ENCODE measurements around the gene USP19.

USP19 gene

DNA sequence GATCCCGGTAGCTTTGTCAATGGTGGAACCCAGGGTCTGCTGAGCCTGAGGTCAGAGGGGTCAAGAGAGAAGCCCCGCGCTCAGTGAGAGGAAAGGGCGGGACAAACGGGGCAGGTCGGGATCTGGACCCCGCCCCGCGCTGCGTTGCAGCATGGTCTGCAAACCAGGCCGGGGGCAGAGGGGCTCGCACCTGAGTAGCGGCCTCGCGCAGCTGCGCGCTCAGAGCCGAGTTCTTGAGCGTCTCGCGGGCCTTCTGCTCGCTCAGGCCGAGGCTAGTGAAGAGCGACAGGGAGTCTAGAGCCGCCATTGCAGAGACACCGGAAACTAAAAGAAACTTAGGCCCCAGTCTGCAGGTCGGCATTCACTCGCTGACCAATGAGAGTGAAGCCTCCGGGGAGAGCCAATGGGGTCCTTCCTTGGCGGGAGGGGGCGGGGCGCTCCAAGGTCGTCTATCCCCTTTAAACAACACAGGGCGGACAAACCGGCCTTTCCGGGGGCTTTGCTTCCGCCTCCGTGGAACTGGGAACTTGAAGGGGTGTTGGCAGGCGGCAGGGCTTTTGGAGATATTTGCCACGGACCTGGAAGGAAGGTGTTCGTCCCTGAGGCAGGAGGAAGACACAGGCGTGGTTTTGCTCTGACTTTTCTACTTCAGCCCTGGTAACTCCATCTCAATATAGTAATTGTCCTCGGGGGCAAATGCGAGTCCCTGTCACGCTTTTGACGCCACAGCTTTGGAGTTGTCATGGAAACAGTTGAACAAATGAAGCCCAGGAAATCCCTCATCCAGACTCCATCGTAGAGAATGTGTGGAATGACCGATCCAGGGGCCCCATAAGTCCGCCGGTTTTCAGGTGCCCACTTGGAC lies 16.0 kb downstream of the USP19 start, which contains the start of gene QARS1:
QARS1 (minus strand) TSS at position 331 of the 865 bp plus-strand sequence; CDS start at position 307, 24 bp downstream.
- peak; percentile 94 for DNase-seq (ENCODE audit: low read depth)
- peak within 1 kb of the TSS; percentile 97 for H3K4me3 ChIP-seq (ENCODE audit: low read depth, low read length)
- TF ChIP-seq, protein P1, sequence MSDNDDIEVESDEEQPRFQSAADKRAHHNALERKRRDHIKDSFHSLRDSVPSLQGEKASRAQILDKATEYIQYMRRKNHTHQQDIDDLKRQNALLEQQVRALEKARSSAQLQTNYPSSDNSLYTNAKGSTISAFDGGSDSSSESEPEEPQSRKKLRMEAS (IDR thresholded peaks at IDR 0.05; ENCODE audit: low read depth, low read length) = peak; percentile 65
- TF ChIP-seq MYC (IDR thresholded peaks at IDR 0.05; ENCODE audit: low read depth, low read length) (peak; percentile 85), POLR2A (IDR thresholded peaks at IDR 0.05; ENCODE audit: extremely low read depth, insufficient read length) (peak; percentile 74)
- TF ChIP-seq, protein P2, sequence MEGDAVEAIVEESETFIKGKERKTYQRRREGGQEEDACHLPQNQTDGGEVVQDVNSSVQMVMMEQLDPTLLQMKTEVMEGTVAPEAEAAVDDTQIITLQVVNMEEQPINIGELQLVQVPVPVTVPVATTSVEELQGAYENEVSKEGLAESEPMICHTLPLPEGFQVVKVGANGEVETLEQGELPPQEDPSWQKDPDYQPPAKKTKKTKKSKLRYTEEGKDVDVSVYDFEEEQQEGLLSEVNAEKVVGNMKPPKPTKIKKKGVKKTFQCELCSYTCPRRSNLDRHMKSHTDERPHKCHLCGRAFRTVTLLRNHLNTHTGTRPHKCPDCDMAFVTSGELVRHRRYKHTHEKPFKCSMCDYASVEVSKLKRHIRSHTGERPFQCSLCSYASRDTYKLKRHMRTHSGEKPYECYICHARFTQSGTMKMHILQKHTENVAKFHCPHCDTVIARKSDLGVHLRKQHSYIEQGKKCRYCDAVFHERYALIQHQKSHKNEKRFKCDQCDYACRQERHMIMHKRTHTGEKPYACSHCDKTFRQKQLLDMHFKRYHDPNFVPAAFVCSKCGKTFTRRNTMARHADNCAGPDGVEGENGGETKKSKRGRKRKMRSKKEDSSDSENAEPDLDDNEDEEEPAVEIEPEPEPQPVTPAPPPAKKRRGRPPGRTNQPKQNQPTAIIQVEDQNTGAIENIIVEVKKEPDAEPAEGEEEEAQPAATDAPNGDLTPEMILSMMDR (IDR thresholded peaks at IDR 0.05; ENCODE audit: low read depth, low read length) = no peak

DNA sequence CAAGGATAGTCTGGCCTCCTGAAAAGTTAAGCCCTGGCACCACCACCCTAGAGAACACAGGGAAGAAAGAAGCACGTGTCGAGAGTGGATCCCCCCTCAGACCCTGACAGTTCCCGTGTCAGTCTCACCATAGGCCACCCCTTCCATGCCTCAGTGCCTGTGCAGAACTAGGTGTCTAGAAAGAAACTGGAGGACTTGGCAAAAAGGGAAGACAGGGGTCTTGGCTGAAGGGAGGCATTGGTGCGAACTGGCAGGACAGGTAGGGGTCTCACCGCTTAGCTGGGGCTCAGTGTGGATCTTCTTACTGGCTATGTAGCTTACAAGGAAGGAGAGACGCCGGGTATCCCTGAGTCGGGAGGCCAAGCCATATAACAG lies 16.6 kb downstream of the USP19 start:
- no peak for DNase-seq (ENCODE audit: low read depth)

DNA sequence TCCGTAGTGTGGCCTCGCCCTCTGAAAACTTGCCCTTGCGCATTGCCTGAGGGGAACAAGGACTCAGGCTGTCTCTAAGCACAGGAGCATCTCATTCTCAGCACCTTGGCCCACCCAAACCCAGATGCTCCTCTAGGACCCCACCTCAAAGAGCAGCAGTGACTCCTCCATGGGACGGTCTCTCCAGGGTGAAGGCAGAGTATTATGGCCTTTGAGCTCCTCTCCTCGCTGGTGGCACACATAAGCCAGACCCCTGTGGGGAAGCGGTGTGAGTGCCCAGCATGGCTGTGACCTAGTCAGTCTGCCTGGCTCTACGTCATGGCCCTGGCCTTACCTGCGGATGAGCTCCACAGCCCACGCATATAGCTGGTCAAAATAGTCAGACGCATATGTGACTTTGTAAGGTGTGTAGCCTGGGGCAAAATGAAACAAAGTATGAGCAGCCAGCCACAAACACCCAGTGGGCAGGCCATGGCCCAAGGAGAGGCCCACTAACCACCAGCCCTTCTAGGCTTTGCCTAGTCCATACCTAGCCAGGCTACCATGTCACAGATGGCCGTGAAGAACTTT lies 20.5 kb downstream of the USP19 start:
- DNase-seq (ENCODE audit: low read depth) = no peak
- no peak overlapping the region for H3K4me3 ChIP-seq (ENCODE audit: low read depth, low read length)
- TF ChIP-seq, protein P2 (IDR thresholded peaks at IDR 0.05; ENCODE audit: low read depth, low read length) = no peak
- TF ChIP-seq, protein P1 (IDR thresholded peaks at IDR 0.05; ENCODE audit: low read depth, low read length) = no peak

More for the DNA sequence above, 16.6 kb downstream of the USP19 start:
- peak overlapping the region; percentile 97 for H3K4me3 ChIP-seq (ENCODE audit: low read depth, low read length)
- TF ChIP-seq, protein P1 (IDR thresholded peaks at IDR 0.05; ENCODE audit: low read depth, low read length) = peak; percentile 40
- TF ChIP-seq POLR2A (IDR thresholded peaks at IDR 0.05; ENCODE audit: extremely low read depth, insufficient read length) = no peak

DNA sequence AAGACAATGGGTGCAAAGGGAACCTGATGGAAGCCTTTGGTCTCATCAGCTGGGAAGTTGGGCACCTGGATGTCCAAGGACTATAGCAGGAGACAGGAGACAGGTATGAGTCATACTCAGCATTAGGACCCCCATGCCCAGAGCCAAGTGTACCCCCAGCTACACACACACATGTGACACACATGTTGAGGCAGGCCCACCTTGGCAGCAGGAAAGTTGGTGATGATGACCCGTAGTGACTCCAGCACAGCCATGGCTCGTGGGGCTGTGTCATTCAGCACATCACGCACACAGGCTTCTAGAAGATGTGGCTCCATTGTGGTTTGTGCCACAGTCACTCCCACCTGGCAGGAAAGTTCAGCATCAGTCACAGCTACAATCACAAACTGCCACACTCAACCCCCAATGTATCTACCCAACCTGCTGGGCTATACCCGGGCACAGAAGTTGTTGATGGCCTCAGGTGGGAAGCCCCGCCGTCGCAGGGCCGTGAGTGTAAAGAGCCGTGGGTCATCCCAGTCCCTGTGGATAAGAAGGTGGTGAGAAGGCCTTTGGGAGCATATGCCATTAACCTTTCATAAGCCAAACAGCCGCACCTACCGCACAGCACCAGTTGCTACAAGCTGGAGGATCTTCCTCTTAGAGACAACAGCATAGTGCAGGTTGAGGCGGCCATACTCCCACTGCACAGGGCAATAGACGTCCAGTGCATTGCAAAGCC lies 21.6 kb downstream of the USP19 start:
- TF ChIP-seq POLR2A (IDR thresholded peaks at IDR 0.05; ENCODE audit: extremely low read depth, insufficient read length) (no peak), MYC (IDR thresholded peaks at IDR 0.05; ENCODE audit: low read depth, low read length) (no peak)
- TF ChIP-seq, protein P2 (IDR thresholded peaks at IDR 0.05; ENCODE audit: low read depth, low read length) = no peak
- TF ChIP-seq, protein P1 (IDR thresholded peaks at IDR 0.05; ENCODE audit: low read depth, low read length) = no peak
- no peak overlapping the region for H3K4me3 ChIP-seq (ENCODE audit: low read depth, low read length)
- no peak for DNase-seq (ENCODE audit: low read depth)

DNA sequence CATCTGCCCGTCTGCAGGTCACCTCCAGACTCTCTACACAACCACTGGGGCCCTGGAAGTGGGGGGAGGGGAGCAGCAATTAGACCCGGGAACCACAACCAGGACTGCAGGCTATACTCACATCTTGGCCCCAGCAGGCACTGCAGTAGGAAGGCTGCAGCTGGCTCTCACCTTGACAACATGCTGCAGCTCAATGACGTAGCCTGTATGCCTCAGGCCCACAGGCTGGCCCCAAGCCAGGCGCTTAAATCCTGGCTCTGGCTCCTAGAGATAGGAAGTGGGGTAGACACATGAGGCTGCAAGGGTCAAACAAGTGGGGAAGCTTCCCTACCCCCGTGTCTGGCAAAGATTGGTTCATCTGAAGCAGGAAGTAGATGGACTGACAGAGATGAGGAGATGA lies 22.2 kb downstream of the USP19 start:
- no peak overlapping the region for H3K4me3 ChIP-seq (ENCODE audit: low read depth, low read length)
- DNase-seq (ENCODE audit: low read depth) = no peak
- TF ChIP-seq, protein P2 (IDR thresholded peaks at IDR 0.05; ENCODE audit: low read depth, low read length) = no peak
- TF ChIP-seq, protein P1 (IDR thresholded peaks at IDR 0.05; ENCODE audit: low read depth, low read length) = no peak
- TF ChIP-seq MYC (IDR thresholded peaks at IDR 0.05; ENCODE audit: low read depth, low read length) (no peak), POLR2A (IDR thresholded peaks at IDR 0.05; ENCODE audit: extremely low read depth, insufficient read length) (no peak)
